A673 (cell line): ENCODE results near the gene PARPBP.

Experiments used
- CTCF ChIP-seq: fragments of 300-800, 200-600 bp; sonication (generic); conservative IDR thresholded peaks from 2 replicates; pipeline ENCODE4 v1.5.1; 2017; ENCODE audit warnings: low read depth, mild to moderate bottlenecking, antibody characterized with exemption, low read length, moderate library complexity, mixed read lengths
- EZH2 ChIP-seq: fragments of 200-600 bp; sonication (generic); IDR thresholded peaks from 2 replicates; pipeline ENCODE4 v1.6.1; 2017; ENCODE audit warnings: borderline replicate concordance, low read depth, mild to moderate bottlenecking, mixed read lengths, antibody characterized with exemption, low read length; ENCODE audit not compliant: poor library complexity, severe bottlenecking

GRCh38 chr12:102204025-102204424 lies 84.0 kb downstream of the PARPBP start:
- TF ChIP-seq CTCF: no peak
- TF ChIP-seq EZH2: no peak
